Upper lobe of left lung (tissue), 6 donors: ENCODE results near the gene SLC39A6. TPM values are rescaled to one million over a fixed set of nuclear protein-coding genes. Genes with fewer than 3 reads are reported as not detected.
"Not testable (repeated sequence)": the region's sequence is repeated elsewhere in the genome, so short reads cannot be mapped to it uniquely, and the experiment has no call there.

Experiments
- ATAC-seq, 2 donors: fragments of 200-7000 bp; cut with Tn5 transposase; one replicate each; pipeline ENCODE4 v1.9.1; 2022; ENCODE audit warnings: mild to moderate bottlenecking in 2 of 2, moderate library complexity in 2 of 2; ENCODE audit not compliant: low FRiP score in 2 of 2
- DNase-seq, 2 donors: peaks; one replicate each; pipeline ENCODE4 v3.0.0-alpha.2; 2019 to 2020
- H3K27ac ChIP-seq, 4 donors: fragments of 200-600 bp; sonication (generic); one replicate each; pipeline ENCODE4 v1.5.1; 2016 to 2019
- H3K27me3 ChIP-seq, 4 donors: fragments of 200-600 bp; sonication (generic); one replicate each; pipeline ENCODE4 v1.5.1; 2017 to 2019
- H3K36me3 ChIP-seq, 4 donors: fragments of 200-600 bp; sonication (generic); one replicate each; pipeline ENCODE4 v1.5.1; 2016 to 2019
- H3K4me1 ChIP-seq, 4 donors: fragments of 200-600 bp; sonication (generic); one replicate each; pipeline ENCODE4 v1.5.1; 2018 to 2019
- H3K4me3 ChIP-seq, 4 donors: fragments of 200-600 bp; sonication (generic); one replicate each; pipeline ENCODE4 v1.5.1; 2017 to 2019; ENCODE audit warnings: mild to moderate bottlenecking in 2 of 4, moderate library complexity in 1 of 4
- H3K9me3 ChIP-seq, 4 donors: fragments of 200-600 bp; sonication (generic); one replicate each; pipeline ENCODE4 v1.5.1; 2018 to 2019
- CTCF ChIP-seq, 6 experiments: fragments of 450-650 bp in 4 of 6; fragments of 200-600 bp in 2 of 6; sonication (generic) in 2 of 6; IDR thresholded peaks; one replicate each; pipeline ENCODE4 v1.5.1; 2016 to 2019; ENCODE audit warnings: antibody characterized with exemption in 6 of 6
- EP300 ChIP-seq, 4 donors: sonication (generic); formaldehyde crosslinking; IDR thresholded peaks; one replicate each; pipeline ENCODE4 v1.5.1; 2017; ENCODE audit warnings: antibody characterized with exemption in 4 of 4, control low read depth in 2 of 4
- POLR2A ChIP-seq, 4 donors: fragments of 450-650 bp; IDR thresholded peaks; one replicate each; pipeline ENCODE4 v1.5.1; 2016 to 2017; ENCODE audit warnings: antibody characterized with exemption in 4 of 4, mild to moderate bottlenecking in 2 of 4
- POLR2AphosphoS5 ChIP-seq, 2 donors: sonication (generic); formaldehyde crosslinking; IDR thresholded peaks; one replicate each; pipeline ENCODE4 v1.5.1; 2017; ENCODE audit warnings: antibody characterized with exemption in 2 of 2
- WGBS, 2 donors: methylation state at CpG; one replicate each; pipeline ENCODE4 v1.1.5; 2017 to 2018; 5-methylcytosine and 5-hydroxymethylcytosine counted together
- total RNA-seq, 6 donors: library from RNA; depleted of rRNA in 4 of 6; stranded (reverse); fragments of >200 nt in 4 of 6; gene quantifications; one replicate each; pipeline versions ENCODE4 v1.1.0 to v1.2.1, GENCODE V29; 2016 to 2021
- donor health status: DM: no; HTN: no; CAD: no; lungs with moderate emphysema.
- donor health status: DM: no; HTN: yes; CAD: no; lungs with severe emphysema.

Gene SLC39A6
- total RNA-seq, 6 donors from 2014 or later, result 10.0 to 39.6 (median 22.7) TPM

GRCh38 chr18:36078751-36079529 is 50.2 kb downstream of the SLC39A6 start:
- H3K27ac ChIP-seq, result no peak overlapping the region
- H3K4me3 ChIP-seq, result no peak overlapping the region
- no peaks in the 10 kb centered on the region for H3K36me3 ChIP-seq
- TF ChIP-seq EP300 (IDR thresholded peaks at IDR 0.05), result no peak
- no peaks in the 10 kb centered on the region for H3K4me1 ChIP-seq
- 88 to 90% methylated on average over 6 of the region's 6 CpGs for WGBS, 2 donors
- DNase-seq (no peak), ATAC-seq (no peak)
- peaks cover 0 to 9% (median 2%) of the 10 kb centered on the region in 4 donors for H3K9me3 ChIP-seq
- H3K27me3 ChIP-seq, result no peaks in the 10 kb centered on the region

GRCh38 chr18:36077764-36078163 is 51.4 kb downstream of the SLC39A6 start:
- not testable (repeated sequence) for H3K4me1 ChIP-seq, ATAC-seq, H3K9me3 ChIP-seq, H3K27ac ChIP-seq, H3K4me3 ChIP-seq, H3K36me3 ChIP-seq, H3K27me3 ChIP-seq, DNase-seq
- WGBS, 2 donors, result no CpG with 5 or more reads among the region's 27 CpGs

- no peak for TF ChIP-seq POLR2A (IDR thresholded peaks at IDR 0.05)
- peak in 1 of 4 donors; percentile 68 for TF ChIP-seq EP300 (IDR thresholded peaks at IDR 0.05)
- TF ChIP-seq POLR2AphosphoS5 (IDR thresholded peaks at IDR 0.05), result peak in 1 of 2 donors; percentile 85
- no peak for TF ChIP-seq CTCF (IDR thresholded peaks at IDR 0.05)
- Histone ChIP-seq H3K4me1 (no peaks in the 10 kb centered on the region), H3K9me3 (peaks cover 0 to 4% (median 1%) of the 10 kb centered on the region in 4 donors), H3K27ac (no peak overlapping the region), H3K4me3 (no peak overlapping the region), H3K36me3 (no peaks in the 10 kb centered on the region), H3K27me3 (no peaks in the 10 kb centered on the region)
- DNase-seq (no peak), ATAC-seq (peak; percentile 51)
- WGBS, 2 donors, result 55 to 66% methylated on average over 6 of the region's 6 CpGs
Observed at GRCh38 chr18:36075862-36076587, 53.1 kb downstream of the SLC39A6 start.

- no peak overlapping the region for H3K27ac ChIP-seq
Observed at GRCh38 chr18:36074435-36074834, 54.7 kb downstream of the SLC39A6 start.

GRCh38 chr18:36073676-36074075 is 55.5 kb downstream of the SLC39A6 start:
- Histone ChIP-seq H3K9me3 (no peaks in the 10 kb centered on the region), H3K27ac (no peak overlapping the region), H3K36me3 (no peaks in the 10 kb centered on the region), H3K4me3 (no peak overlapping the region), H3K4me1 (no peaks in the 10 kb centered on the region), H3K27me3 (no peaks in the 10 kb centered on the region)
- WGBS, 2 donors, result 63% methylated on average over 1 of the region's 1 CpG
- ATAC-seq (no peak), DNase-seq (no peak)
- TF ChIP-seq CTCF (IDR thresholded peaks at IDR 0.05) (no peak), POLR2A (IDR thresholded peaks at IDR 0.05) (no peak), EP300 (IDR thresholded peaks at IDR 0.05) (no peak), POLR2AphosphoS5 (IDR thresholded peaks at IDR 0.05) (no peak)

More at GRCh38 chr18:36074435-36074834, 54.7 kb downstream of the SLC39A6 start:
- ATAC-seq (no peak), DNase-seq (no peak)
- 88 to 96% methylated on average over 4 of the region's 4 CpGs for WGBS, 2 donors
- Histone ChIP-seq H3K4me1 (no peaks in the 10 kb centered on the region), H3K4me3 (no peak overlapping the region), H3K36me3 (no peaks in the 10 kb centered on the region), H3K27me3 (no peaks in the 10 kb centered on the region), H3K9me3 (no peaks in the 10 kb centered on the region)
- TF ChIP-seq CTCF (IDR thresholded peaks at IDR 0.05), result no peak
- no peak for TF ChIP-seq POLR2A (IDR thresholded peaks at IDR 0.05)
- TF ChIP-seq POLR2AphosphoS5 (IDR thresholded peaks at IDR 0.05), result no peak
- no peak for TF ChIP-seq EP300 (IDR thresholded peaks at IDR 0.05)

- ATAC-seq, H3K4me1 ChIP-seq, H3K36me3 ChIP-seq, H3K27me3 ChIP-seq, DNase-seq, H3K9me3 ChIP-seq, H3K27ac ChIP-seq, H3K4me3 ChIP-seq: not testable (repeated sequence)
- 96 to 97% methylated on average over 8 of the region's 8 CpGs for WGBS, 2 donors
Observed at GRCh38 chr18:36072406-36072805, 56.7 kb downstream of the SLC39A6 start.
